GM18498 (cell line): ENCODE results near the gene VGLL1.

Source experiments
- ATAC-seq: cut with Tn5 transposase; IDR thresholded peaks from one replicate; pipeline ENCODE4 v1.9.1; 2021; ENCODE audit warnings: mild to moderate bottlenecking, moderate library complexity; ENCODE audit not compliant: unreplicated experiment

The VGLL1 gene

GRCh38 chrX:136551410-136551809 is 19.4 kb downstream of the VGLL1 start:
- no peak for ATAC-seq

- no peak for ATAC-seq
These were observed 23.7 kb downstream of the VGLL1 start for GRCh38 chrX:136555694-136556093.

GRCh38 chrX:136572030-136572429 is 40.0 kb downstream of the VGLL1 start:
- no peak for ATAC-seq

GRCh38 chrX:136574548-136574947 is 42.5 kb downstream of the VGLL1 start:
- ATAC-seq, result no peak

- peak; percentile 90 for ATAC-seq
These were observed 45.5 kb downstream of the VGLL1 start for GRCh38 chrX:136577552-136577951.

- ATAC-seq, result no peak
These were observed 48.3 kb downstream of the VGLL1 start for GRCh38 chrX:136580316-136580715.

- ATAC-seq, result no peak
These were observed 50.6 kb downstream of the VGLL1 start for GRCh38 chrX:136582624-136583023.

- no peak for ATAC-seq
These were observed 52.5 kb downstream of the VGLL1 start for GRCh38 chrX:136584545-136584944.

- no peak for ATAC-seq
These were observed 53.2 kb downstream of the VGLL1 start for GRCh38 chrX:136585262-136585661.

GRCh38 chrX:136585960-136586359 is 53.9 kb downstream of the VGLL1 start:
- no peak for ATAC-seq

- no peak for ATAC-seq
These were observed 54.4 kb downstream of the VGLL1 start for GRCh38 chrX:136586386-136586785.

GRCh38 chrX:136587532-136587931 is 55.5 kb downstream of the VGLL1 start:
- no peak for ATAC-seq

- peak; percentile 62 for ATAC-seq
These were observed 56.0 kb downstream of the VGLL1 start for GRCh38 chrX:136588036-136588435.

GRCh38 chrX:136589966-136590365 is 58.0 kb downstream of the VGLL1 start:
- no peak for ATAC-seq

GRCh38 chrX:136597356-136597755 is 65.3 kb downstream of the VGLL1 start:
- ATAC-seq, result no peak

- no peak for ATAC-seq
These were observed 65.9 kb downstream of the VGLL1 start for GRCh38 chrX:136597954-136598353.

GRCh38 chrX:136598631-136599030 is 66.6 kb downstream of the VGLL1 start:
- ATAC-seq, result no peak

GRCh38 chrX:136600059-136600458 is 68.0 kb downstream of the VGLL1 start:
- no peak for ATAC-seq
